ENCODE data around the gene MTAP.

The MTAP gene

GRCh38 chr9:21777701-21778100 is 24.7 kb upstream of the MTAP start:
- Histone ChIP-seq H3K27me3 (ENCODE audit: low read length) (no peaks in the 10 kb centered on the region), H2AFZ (ENCODE audit: low read depth, low read length, severe bottlenecking) (no peak overlapping the region), H3K79me2 (ENCODE audit: insufficient read depth, low read length) (no peaks in the 10 kb centered on the region), H3K9ac (ENCODE audit: low read length) (no peak overlapping the region), H3K4me2 (ENCODE audit: low read depth, low read length, poor library complexity, severe bottlenecking) (no peak overlapping the region), H4K20me1 (ENCODE audit: low read depth, low read length) (no peaks in the 10 kb centered on the region), H3K9me2 (replicated peaks; ENCODE audit: insufficient read depth, low read length) (no peaks in the 10 kb centered on the region), H3K9me3 (ENCODE audit: insufficient read depth, low read length) (no peaks in the 10 kb centered on the region), H3K36me3 (ENCODE audit: low read length) (no peaks in the 10 kb centered on the region), H3K27ac (ENCODE audit: low read depth, low read length) (no peak overlapping the region), H3F3A (ENCODE audit: insufficient read depth) (no peaks in the 10 kb centered on the region), H3K4me3 (ENCODE audit: insufficient read depth, low read length, poor library complexity, severe bottlenecking) (no peak overlapping the region)
- TF ChIP-seq EZH2phosphoT487 (conservative IDR thresholded peaks at IDR 0.05; ENCODE audit: low read length) = no peak
- no peak for TF ChIP-seq CTCF (IDR thresholded peaks at IDR 0.05; ENCODE audit: insufficient read depth, low read length, poor library complexity, severe bottlenecking)

GRCh38 chr9:21778304-21778703 is 24.1 kb upstream of the MTAP start:
- Histone ChIP-seq H3K9me3 (ENCODE audit: insufficient read depth, low read length) (no peaks in the 10 kb centered on the region), H3K9me2 (replicated peaks; ENCODE audit: insufficient read depth, low read length) (no peaks in the 10 kb centered on the region), H3K79me2 (ENCODE audit: insufficient read depth, low read length) (no peaks in the 10 kb centered on the region), H2AFZ (ENCODE audit: low read depth, low read length, severe bottlenecking) (no peak overlapping the region), H4K20me1 (ENCODE audit: low read depth, low read length) (no peaks in the 10 kb centered on the region), H3K4me2 (ENCODE audit: low read depth, low read length, poor library complexity, severe bottlenecking) (no peak overlapping the region), H3K36me3 (ENCODE audit: low read length) (no peaks in the 10 kb centered on the region), H3K27me3 (ENCODE audit: low read length) (no peaks in the 10 kb centered on the region), H3F3A (ENCODE audit: insufficient read depth) (no peaks in the 10 kb centered on the region), H3K4me3 (ENCODE audit: insufficient read depth, low read length, poor library complexity, severe bottlenecking) (no peak overlapping the region), H3K9ac (ENCODE audit: low read length) (no peak overlapping the region), H3K27ac (ENCODE audit: low read depth, low read length) (no peak overlapping the region)
- no peak for TF ChIP-seq EZH2phosphoT487 (conservative IDR thresholded peaks at IDR 0.05; ENCODE audit: low read length)
- TF ChIP-seq CTCF (IDR thresholded peaks at IDR 0.05; ENCODE audit: insufficient read depth, low read length, poor library complexity, severe bottlenecking) = no peak

- Histone ChIP-seq H3K27ac (ENCODE audit: low read depth, low read length) (no peak overlapping the region), H3K4me2 (ENCODE audit: low read depth, low read length, poor library complexity, severe bottlenecking) (no peak overlapping the region), H3K36me3 (ENCODE audit: low read length) (no peaks in the 10 kb centered on the region), H3K9me3 (ENCODE audit: insufficient read depth, low read length) (no peaks in the 10 kb centered on the region), H3K9me2 (replicated peaks; ENCODE audit: insufficient read depth, low read length) (no peaks in the 10 kb centered on the region), H3K27me3 (ENCODE audit: low read length) (no peaks in the 10 kb centered on the region), H3K79me2 (ENCODE audit: insufficient read depth, low read length) (no peaks in the 10 kb centered on the region), H3K4me3 (ENCODE audit: insufficient read depth, low read length, poor library complexity, severe bottlenecking) (no peak overlapping the region), H4K20me1 (ENCODE audit: low read depth, low read length) (no peaks in the 10 kb centered on the region), H2AFZ (ENCODE audit: low read depth, low read length, severe bottlenecking) (no peak overlapping the region), H3F3A (ENCODE audit: insufficient read depth) (no peaks in the 10 kb centered on the region), H3K9ac (ENCODE audit: low read length) (no peak overlapping the region)
- TF ChIP-seq CTCF (IDR thresholded peaks at IDR 0.05; ENCODE audit: insufficient read depth, low read length, poor library complexity, severe bottlenecking) (no peak), EZH2phosphoT487 (conservative IDR thresholded peaks at IDR 0.05; ENCODE audit: low read length) (no peak)
These were observed 23.0 kb upstream of the MTAP start for GRCh38 chr9:21779397-21779796.

GRCh38 chr9:21781656-21782055 is 20.8 kb upstream of the MTAP start:
- Histone ChIP-seq H3K27me3 (ENCODE audit: low read length) (no peaks in the 10 kb centered on the region), H3K4me2 (ENCODE audit: low read depth, low read length, poor library complexity, severe bottlenecking) (no peak overlapping the region)

More at GRCh38 chr9:21781656-21782055, 20.8 kb upstream of the MTAP start:
- no peak overlapping the region for H3K9ac ChIP-seq (ENCODE audit: low read length)
- no peaks in the 10 kb centered on the region for H3K79me2 ChIP-seq (ENCODE audit: insufficient read depth, low read length)
- no peak overlapping the region for H2AFZ ChIP-seq (ENCODE audit: low read depth, low read length, severe bottlenecking)
- TF ChIP-seq CTCF (IDR thresholded peaks at IDR 0.05; ENCODE audit: insufficient read depth, low read length, poor library complexity, severe bottlenecking) (no peak), EZH2phosphoT487 (conservative IDR thresholded peaks at IDR 0.05; ENCODE audit: low read length) (no peak)
- H3K9me2 ChIP-seq (replicated peaks; ENCODE audit: insufficient read depth, low read length) = no peaks in the 10 kb centered on the region
- no peaks in the 10 kb centered on the region for H3F3A ChIP-seq (ENCODE audit: insufficient read depth)
- no peaks in the 10 kb centered on the region for H4K20me1 ChIP-seq (ENCODE audit: low read depth, low read length)
- H3K4me3 ChIP-seq (ENCODE audit: insufficient read depth, low read length, poor library complexity, severe bottlenecking) = no peak overlapping the region
- H3K9me3 ChIP-seq (ENCODE audit: insufficient read depth, low read length) = no peaks in the 10 kb centered on the region
- H3K27ac ChIP-seq (ENCODE audit: low read depth, low read length) = no peak overlapping the region
- H3K36me3 ChIP-seq (ENCODE audit: low read length) = no peaks in the 10 kb centered on the region

All from SU-DHL-6 (cell line).